NCI-H526 (cell line): ENCODE measurements around the gene OR52E2.
"Not testable (repeated sequence)": the region's sequence is repeated elsewhere in the genome, so short reads cannot be mapped to it uniquely, and the experiment has no call there.

Source experiments
- DNase-seq, 2 experiments: peaks; one replicate each; lab custom pipeline; 2025; lab: John Stamatoyannopoulos, UW

The OR52E2 gene

GRCh38 chr11:5059391-5059790 lies at the start of gene OR52E2:
Gene OR52E2, minus strand, starts transcription at chr11:5059627. Its CDS starts 0 bp downstream, at chr11:5059627.
- no peak for DNase-seq

GRCh38 chr11:5107285-5107684 lies 47.9 kb upstream of the OR52E2 start:
- no peak for DNase-seq

- DNase-seq, result no peak
Observed at GRCh38 chr11:5103066-5103465, 43.6 kb upstream of the OR52E2 start.

GRCh38 chr11:5102246-5102645 lies 42.8 kb upstream of the OR52E2 start:
- DNase-seq, result no peak

GRCh38 chr11:5096011-5096410 lies 36.6 kb upstream of the OR52E2 start:
- no peak for DNase-seq

GRCh38 chr11:5092821-5093585 lies 33.6 kb upstream of the OR52E2 start:
- no peak for DNase-seq

GRCh38 chr11:5090668-5091067 lies 31.2 kb upstream of the OR52E2 start:
- no peak for DNase-seq

GRCh38 chr11:5088556-5088955 lies 29.1 kb upstream of the OR52E2 start:
- DNase-seq, result no peak

- no peak for DNase-seq
Observed at GRCh38 chr11:5083602-5084001, 24.2 kb upstream of the OR52E2 start.

- no peak for DNase-seq
Observed at GRCh38 chr11:5081405-5081804, 22.0 kb upstream of the OR52E2 start.

- DNase-seq, result no peak
Observed at GRCh38 chr11:5071799-5072198, 12.4 kb upstream of the OR52E2 start.

GRCh38 chr11:5069272-5069671 lies 9.8 kb upstream of the OR52E2 start, which contains the start of gene OR52E1:
Gene OR52E1, plus strand, starts transcription at chr11:5069572.
- no peak for DNase-seq

- DNase-seq, result no peak
Observed at GRCh38 chr11:5065027-5065426, 5.6 kb upstream of the OR52E2 start.

GRCh38 chr11:5058679-5059078 lies 748 bp downstream of the OR52E2 start:
- DNase-seq, result not testable (repeated sequence)

GRCh38 chr11:5046754-5047330 lies 12.6 kb downstream of the OR52E2 start:
- DNase-seq, result no peak

- no peak for DNase-seq
Observed at GRCh38 chr11:5046226-5046625, 13.2 kb downstream of the OR52E2 start, which contains the start of gene OR52J3. Gene OR52J3, plus strand, starts transcription at chr11:5046526. Its CDS starts 0 bp downstream, at chr11:5046526.

GRCh38 chr11:5043380-5043779 lies 16.0 kb downstream of the OR52E2 start:
- DNase-seq, result no peak

- DNase-seq, result no peak
Observed at GRCh38 chr11:5042091-5042490, 17.3 kb downstream of the OR52E2 start.

GRCh38 chr11:5040876-5041275 lies 18.6 kb downstream of the OR52E2 start:
- no peak for DNase-seq

GRCh38 chr11:5038341-5038740 lies 21.1 kb downstream of the OR52E2 start:
- no peak for DNase-seq

- DNase-seq, result no peak
Observed at GRCh38 chr11:5037926-5038325, 21.5 kb downstream of the OR52E2 start.

- no peak for DNase-seq
Observed at GRCh38 chr11:5036669-5037068, 22.8 kb downstream of the OR52E2 start.

- no peak for DNase-seq
Observed at GRCh38 chr11:5021996-5022395, 37.4 kb downstream of the OR52E2 start.

- no peak for DNase-seq
Observed at GRCh38 chr11:5013012-5013411, 46.4 kb downstream of the OR52E2 start.
